Fibroblast of the conjunctiva (primary cell): ENCODE data around the gene PACS2.
"Not testable (repeated sequence)": the region's sequence is repeated elsewhere in the genome, so short reads cannot be mapped to it uniquely, and the experiment has no call there.

Experiments
- DNase-seq: peaks from one replicate; pipeline ENCODE4 v3.0.0-alpha.2; 2010; ENCODE audit warnings: low read depth

The PACS2 gene

GRCh38 chr14:105288936-105289335, 25.6 kb upstream of the PACS2 start:
- DNase-seq: not testable (repeated sequence)

GRCh38 chr14:105290621-105291346, 23.8 kb upstream of the PACS2 start:
- DNase-seq: no peak

GRCh38 chr14:105292826-105293711, 21.5 kb upstream of the PACS2 start:
- DNase-seq: no peak

- no peak for DNase-seq
Observed at GRCh38 chr14:105294142-105294597, 20.4 kb upstream of the PACS2 start.

GRCh38 chr14:105297311-105297710, 17.2 kb upstream of the PACS2 start:
- DNase-seq: not testable (repeated sequence)

GRCh38 chr14:105299654-105300541, 14.7 kb upstream of the PACS2 start:
- DNase-seq: no peak

GRCh38 chr14:105300542-105301102, 13.9 kb upstream of the PACS2 start, which contains the start of gene BRF1:
Gene BRF1 (minus strand): TSS chr14:105301001. CDS start chr14:105300629, 372 bp downstream.
- DNase-seq: peak; percentile 83

GRCh38 chr14:105301103-105301914, 13.2 kb upstream of the PACS2 start:
- DNase-seq: peak; percentile 90

- not testable (repeated sequence) for DNase-seq
Observed at GRCh38 chr14:105301915-105302249, 12.7 kb upstream of the PACS2 start.

- no peak for DNase-seq
Observed at GRCh38 chr14:105303949-105304348, 10.6 kb upstream of the PACS2 start.

- no peak for DNase-seq
Observed at GRCh38 chr14:105304565-105304964, 10.0 kb upstream of the PACS2 start.

GRCh38 chr14:105305345-105305744, 9.2 kb upstream of the PACS2 start:
- DNase-seq: no peak

- DNase-seq: no peak
Observed at GRCh38 chr14:105305791-105306190, 8.8 kb upstream of the PACS2 start.

- no peak for DNase-seq
Observed at GRCh38 chr14:105307052-105307727, 7.4 kb upstream of the PACS2 start.

GRCh38 chr14:105309371-105309770, 5.2 kb upstream of the PACS2 start:
- no peak for DNase-seq

- DNase-seq: no peak
Observed at GRCh38 chr14:105311838-105312237, 2.7 kb upstream of the PACS2 start.

GRCh38 chr14:105312973-105313372, 1.6 kb upstream of the PACS2 start:
- DNase-seq: no peak

- no peak for DNase-seq
Observed at GRCh38 chr14:105313381-105314286, 914 bp upstream of the PACS2 start.

GRCh38 chr14:105315211-105315721, 718 bp downstream of the PACS2 start:
- no peak for DNase-seq
